GM12864 (cell line): ENCODE measurements around the gene PRKAR1B.

Source experiments
- DNase-seq: peaks from one replicate; pipeline ENCODE4 v3.0.0-alpha.2; 2011; ENCODE audit warnings: low read depth
- H3K4me3 ChIP-seq: 2 replicates; pipeline ENCODE4 v1.5.1; 2011; ENCODE audit warnings: mild to moderate bottlenecking, low read depth, low read length, control low read depth
- CTCF ChIP-seq: IDR thresholded peaks from 2 replicates; pipeline ENCODE4 v1.5.1; 2011; ENCODE audit warnings: low read depth, mild to moderate bottlenecking, moderate library complexity, low read length, control low read depth, inconsistent platforms; ENCODE audit errors: missing control alignments

Gene PRKAR1B

GRCh38 chr7:682810-683209 lies 44.3 kb downstream of the PRKAR1B start:
- no peak overlapping the region for H3K4me3 ChIP-seq
- TF ChIP-seq CTCF, result no peak
- no peak for DNase-seq

GRCh38 chr7:681551-682307 lies 45.4 kb downstream of the PRKAR1B start:
- no peak for TF ChIP-seq CTCF
- H3K4me3 ChIP-seq, result no peak overlapping the region

GRCh38 chr7:680411-681127 lies 46.5 kb downstream of the PRKAR1B start:
- no peak for DNase-seq
- no peak for TF ChIP-seq CTCF
- H3K4me3 ChIP-seq, result no peak overlapping the region

More at GRCh38 chr7:681551-682307, 45.4 kb downstream of the PRKAR1B start:
- DNase-seq, result no peak

- DNase-seq, result no peak
- no peak for TF ChIP-seq CTCF
- no peak overlapping the region for H3K4me3 ChIP-seq
These were observed 50.1 kb downstream of the PRKAR1B start for GRCh38 chr7:676972-677385.

GRCh38 chr7:676246-676971 lies 50.7 kb downstream of the PRKAR1B start:
- no peak for DNase-seq
- no peak overlapping the region for H3K4me3 ChIP-seq
- TF ChIP-seq CTCF, result no peak

GRCh38 chr7:674454-675410 lies 52.3 kb downstream of the PRKAR1B start:
- no peak for TF ChIP-seq CTCF
- H3K4me3 ChIP-seq, result no peak overlapping the region
- DNase-seq, result no peak
